Stimulated activated CD8-positive, alpha-beta memory T cell treated with anti-CD3 and anti-CD28 coated beads, Interleukin-4, amount 100 ng/mL, for 48 hours (primary cell): ENCODE data around the gene MUC15.
"Not testable (repeated sequence)": the region's sequence is repeated elsewhere in the genome, so short reads cannot be mapped to it uniquely, and the experiment has no call there.

ENCODE experiments used
- DNase-seq: peaks from one replicate; pipeline ENCODE4 v3.0.0-alpha.2; 2020

Gene MUC15, protein sequence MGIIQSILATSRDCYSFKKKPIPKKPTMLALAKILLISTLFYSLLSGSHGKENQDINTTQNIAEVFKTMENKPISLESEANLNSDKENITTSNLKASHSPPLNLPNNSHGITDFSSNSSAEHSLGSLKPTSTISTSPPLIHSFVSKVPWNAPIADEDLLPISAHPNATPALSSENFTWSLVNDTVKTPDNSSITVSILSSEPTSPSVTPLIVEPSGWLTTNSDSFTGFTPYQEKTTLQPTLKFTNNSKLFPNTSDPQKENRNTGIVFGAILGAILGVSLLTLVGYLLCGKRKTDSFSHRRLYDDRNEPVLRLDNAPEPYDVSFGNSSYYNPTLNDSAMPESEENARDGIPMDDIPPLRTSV

GRCh38 chr11:26571861-26572654 lies at the start of gene MUC15:
Gene MUC15, minus strand, starts transcription at chr11:26572263. Its CDS starts 5,169 bp downstream, at chr11:26567094.
- no peak for DNase-seq

- DNase-seq: no peak
These were observed 49.1 kb upstream of the MUC15 start for GRCh38 chr11:26621132-26621531.

- no peak for DNase-seq
These were observed 48.4 kb upstream of the MUC15 start for GRCh38 chr11:26620282-26621045.

DNA sequence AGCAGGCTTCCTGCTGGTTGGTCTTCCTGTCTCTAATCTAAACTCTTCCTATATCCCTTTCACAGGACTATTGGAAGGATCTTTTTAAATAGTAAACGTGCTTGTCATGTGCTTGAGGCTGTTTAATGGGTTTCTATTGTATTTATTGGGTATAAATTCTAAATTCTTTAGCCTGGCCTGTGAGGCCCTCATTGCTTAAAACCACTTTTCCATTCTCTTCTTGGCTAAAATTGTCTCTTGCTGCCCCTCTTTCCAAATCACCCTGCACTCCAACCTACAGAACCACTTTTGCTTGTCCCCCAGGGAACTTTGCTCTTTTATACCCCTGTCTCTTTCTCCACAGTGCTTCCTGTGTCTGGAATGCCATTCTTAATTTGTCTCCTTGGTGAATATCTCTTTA lies 46.4 kb upstream of the MUC15 start:
- DNase-seq: no peak

DNA sequence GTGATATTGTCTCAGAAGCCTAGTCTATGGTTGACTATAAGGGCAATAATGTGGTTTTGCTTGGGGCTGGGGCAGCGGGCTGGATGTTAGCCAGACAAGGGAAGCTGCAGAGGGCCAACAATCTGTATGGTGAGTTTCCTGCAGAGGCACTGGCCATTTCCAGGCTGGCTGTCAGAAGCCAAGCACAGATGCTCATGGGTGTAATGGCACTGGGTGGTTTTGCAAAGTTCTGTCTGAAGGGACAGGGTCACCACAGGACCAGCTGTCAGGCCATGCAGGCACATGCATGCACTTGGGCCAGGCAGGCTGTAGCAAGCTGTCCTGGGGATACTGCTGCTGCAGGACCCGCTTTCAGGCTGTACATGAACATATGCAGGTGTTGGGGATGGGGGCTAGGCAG lies 41.7 kb upstream of the MUC15 start:
- DNase-seq: no peak

GRCh38 chr11:26608507-26609146 lies 36.6 kb upstream of the MUC15 start:
- DNase-seq: no peak

GRCh38 chr11:26607725-26608506 lies 35.9 kb upstream of the MUC15 start:
- DNase-seq: no peak

DNA sequence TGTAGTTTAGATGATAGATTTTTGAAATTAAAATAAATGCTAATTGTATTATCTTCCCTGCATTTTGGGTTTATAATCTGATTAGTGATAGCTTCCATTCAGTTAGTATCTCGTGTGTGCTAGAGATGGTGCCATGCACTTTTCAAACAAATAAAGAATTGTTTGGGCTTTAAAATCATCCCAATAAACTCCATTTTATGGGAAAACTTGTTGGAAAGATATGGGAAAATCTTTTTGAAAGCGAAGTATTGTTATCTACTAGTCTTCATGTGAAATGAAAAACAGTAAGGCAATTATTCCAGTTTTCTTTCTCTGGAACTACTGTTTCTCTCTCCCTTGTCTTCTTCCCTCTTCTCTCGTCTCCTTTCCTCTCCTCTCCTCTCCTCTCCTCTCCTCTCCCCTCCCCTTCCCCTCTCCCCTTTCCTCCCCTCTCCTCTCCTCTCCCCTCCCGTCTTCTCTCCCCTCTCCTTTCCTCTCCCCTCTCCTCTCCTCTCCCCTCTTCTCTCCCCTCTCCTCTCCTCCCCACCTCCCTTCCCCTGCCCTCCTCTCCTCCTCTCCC lies 27.9 kb upstream of the MUC15 start:
- DNase-seq: no peak

GRCh38 chr11:26599425-26599824 lies 27.4 kb upstream of the MUC15 start:
- DNase-seq: no peak

- DNase-seq: no peak
These were observed 25.8 kb upstream of the MUC15 start for GRCh38 chr11:26597899-26598298.

DNA sequence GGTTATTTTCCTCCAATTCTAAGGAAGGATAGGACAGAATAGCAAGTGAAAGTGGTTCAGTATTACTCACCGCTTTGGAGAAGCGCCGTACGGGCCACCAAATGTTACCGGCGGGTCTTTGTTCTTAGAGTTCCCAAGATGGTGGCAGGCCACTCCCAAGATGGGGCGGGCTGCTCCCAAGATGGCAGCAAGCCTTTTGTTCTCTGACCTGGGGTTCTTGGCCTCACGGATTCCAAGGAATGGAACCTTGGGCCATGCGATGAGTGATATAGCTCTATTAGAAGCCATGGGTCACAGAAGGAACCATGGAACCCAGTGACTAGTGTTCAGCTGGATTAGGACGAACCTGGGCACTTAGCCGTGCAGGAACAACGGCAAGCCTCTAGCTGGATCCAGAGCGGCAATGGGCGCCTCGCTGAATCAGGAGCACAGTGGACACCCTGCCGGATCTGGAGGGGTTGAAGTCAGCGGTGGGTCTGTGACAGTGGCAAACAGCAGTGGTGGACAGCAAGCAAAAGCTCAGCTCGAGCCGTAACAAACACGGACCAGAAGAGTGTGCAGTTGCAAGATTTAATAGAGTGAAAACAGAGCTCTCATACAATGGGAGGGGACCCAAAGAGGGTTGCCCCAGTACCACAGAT lies 25.1 kb upstream of the MUC15 start:
- not testable (repeated sequence) for DNase-seq

DNA sequence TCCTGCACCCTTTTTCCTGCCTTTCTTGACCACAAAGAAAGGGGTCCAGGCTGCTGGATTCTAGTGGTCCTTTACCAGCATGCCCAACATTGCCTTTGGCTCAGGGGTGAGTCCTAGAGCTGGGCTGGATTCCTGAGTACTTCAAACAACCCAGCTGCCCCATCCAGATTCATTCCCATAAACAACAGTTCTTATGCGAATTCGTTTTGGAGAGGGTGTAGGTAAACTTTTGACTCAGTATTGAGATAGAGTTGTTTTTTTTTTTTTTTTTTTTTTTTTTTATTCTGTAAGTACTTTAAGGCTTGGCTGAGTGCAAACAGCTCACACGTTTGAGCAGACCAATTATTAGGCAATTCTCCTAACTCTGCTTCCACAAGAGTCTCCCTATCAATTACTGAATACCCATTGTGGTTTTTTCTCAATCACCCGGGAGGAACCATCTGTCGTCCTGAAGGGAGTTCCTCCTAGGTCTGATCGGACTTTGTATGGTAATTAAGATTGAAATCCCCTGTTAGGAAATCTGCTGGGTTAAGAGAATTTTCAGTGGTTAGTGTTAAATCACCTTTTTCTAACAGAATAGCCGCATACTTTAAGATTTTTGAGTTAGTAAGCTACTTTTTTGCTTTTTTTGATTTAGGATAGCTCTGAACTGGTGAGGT lies 23.3 kb upstream of the MUC15 start:
- DNase-seq: not testable (repeated sequence)

GRCh38 chr11:26593691-26594090 lies 21.6 kb upstream of the MUC15 start:
- DNase-seq: no peak

- no peak for DNase-seq
These were observed 15.0 kb upstream of the MUC15 start for GRCh38 chr11:26587073-26587472.

DNA sequence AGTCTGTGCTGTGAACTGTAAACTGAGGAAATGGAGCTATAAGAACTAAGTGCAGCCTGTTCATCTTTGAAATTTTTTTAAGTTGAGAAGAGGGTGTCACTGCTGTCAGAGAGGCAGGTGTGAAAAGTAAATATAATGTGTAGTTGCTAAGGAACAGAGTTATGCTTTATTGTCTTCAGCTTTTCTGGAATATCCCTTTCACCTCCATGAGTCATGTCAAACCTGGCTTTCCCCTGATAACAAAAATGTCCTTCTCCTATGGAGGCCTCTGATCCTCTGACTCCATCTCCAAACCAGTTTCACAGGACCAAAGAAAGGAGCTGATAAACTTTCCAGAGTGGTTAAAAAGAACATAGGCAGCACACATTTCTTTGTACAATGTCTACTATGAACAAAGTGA lies 12.8 kb upstream of the MUC15 start:
- no peak for DNase-seq

DNA sequence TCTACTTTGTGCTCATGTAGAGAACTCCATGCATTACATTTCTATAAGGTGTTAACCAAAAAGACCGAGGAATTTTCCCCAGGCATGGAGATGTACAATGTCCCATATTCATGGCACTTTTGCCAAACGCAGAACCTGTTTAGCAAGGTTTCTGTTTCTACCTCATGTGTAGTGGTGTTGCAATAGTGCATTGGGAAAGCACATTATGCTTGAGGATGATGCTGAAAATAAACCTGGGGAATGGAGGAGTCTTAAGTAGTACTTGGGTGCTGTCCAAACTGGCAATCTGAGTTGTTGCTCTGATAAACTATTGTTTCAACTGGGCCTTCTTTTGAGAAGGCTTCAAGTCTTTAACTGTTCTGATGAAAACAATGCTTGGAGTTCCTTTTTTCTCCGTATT lies 11.5 kb upstream of the MUC15 start:
- DNase-seq: no peak

GRCh38 chr11:26580929-26581328 lies 8.9 kb upstream of the MUC15 start:
- no peak for DNase-seq

- DNase-seq: no peak
These were observed 7.6 kb upstream of the MUC15 start for GRCh38 chr11:26579683-26580082.

GRCh38 chr11:26578998-26579661 lies 7.1 kb upstream of the MUC15 start:
- DNase-seq: no peak

DNA sequence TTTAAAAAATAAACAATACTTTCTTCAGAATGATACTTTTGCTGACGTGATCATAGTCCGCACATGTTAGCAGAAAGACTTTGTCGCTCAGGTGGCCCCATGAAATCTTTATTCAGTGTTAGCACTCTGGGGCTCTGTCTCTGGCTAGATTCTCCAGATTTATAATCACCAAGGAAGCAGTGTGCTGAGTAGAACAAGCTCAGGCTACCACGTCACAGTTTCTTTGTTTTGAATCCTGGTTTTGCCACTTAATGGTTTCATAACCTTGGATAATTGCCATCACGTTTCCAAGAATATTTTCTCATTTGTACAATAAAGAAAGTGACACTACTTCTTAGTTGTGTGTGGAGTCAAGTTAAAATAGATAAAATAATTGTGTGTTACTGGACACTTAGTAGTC lies 3.9 kb upstream of the MUC15 start:
- no peak for DNase-seq
